Gastroesophageal sphincter (tissue), 3 donors: ENCODE results near the gene TRAPPC3L.

Experiments
- EP300 ChIP-seq: sonication (generic); formaldehyde crosslinking; IDR thresholded peaks from one replicate; pipeline ENCODE4 v1.6.1; 2017; ENCODE audit warnings: antibody characterized with exemption, mild to moderate bottlenecking
- POLR2A ChIP-seq, 2 donors: fragments of 450-650 bp; IDR thresholded peaks; one replicate each; pipeline ENCODE4 v1.6.1; 2017; ENCODE audit warnings: antibody characterized with exemption in 2 of 2, mild to moderate bottlenecking in 2 of 2, moderate library complexity in 1 of 2
- POLR2AphosphoS5 ChIP-seq: sonication (generic); formaldehyde crosslinking; IDR thresholded peaks from one replicate; pipeline ENCODE4 v1.6.1; 2017; ENCODE audit warnings: antibody characterized with exemption
- TF ChIP-seq, protein P1 (sequence below), 4 experiments: fragments of 200-600 bp in 2 of 4; fragments of 450-650 bp in 2 of 4; sonication (generic) in 1 of 4; IDR thresholded peaks; one replicate each; pipeline ENCODE4 v1.5.1; 2017 to 2019; ENCODE audit warnings: antibody characterized with exemption in 4 of 4, mild to moderate bottlenecking in 2 of 4, moderate library complexity in 2 of 4

DNA sequence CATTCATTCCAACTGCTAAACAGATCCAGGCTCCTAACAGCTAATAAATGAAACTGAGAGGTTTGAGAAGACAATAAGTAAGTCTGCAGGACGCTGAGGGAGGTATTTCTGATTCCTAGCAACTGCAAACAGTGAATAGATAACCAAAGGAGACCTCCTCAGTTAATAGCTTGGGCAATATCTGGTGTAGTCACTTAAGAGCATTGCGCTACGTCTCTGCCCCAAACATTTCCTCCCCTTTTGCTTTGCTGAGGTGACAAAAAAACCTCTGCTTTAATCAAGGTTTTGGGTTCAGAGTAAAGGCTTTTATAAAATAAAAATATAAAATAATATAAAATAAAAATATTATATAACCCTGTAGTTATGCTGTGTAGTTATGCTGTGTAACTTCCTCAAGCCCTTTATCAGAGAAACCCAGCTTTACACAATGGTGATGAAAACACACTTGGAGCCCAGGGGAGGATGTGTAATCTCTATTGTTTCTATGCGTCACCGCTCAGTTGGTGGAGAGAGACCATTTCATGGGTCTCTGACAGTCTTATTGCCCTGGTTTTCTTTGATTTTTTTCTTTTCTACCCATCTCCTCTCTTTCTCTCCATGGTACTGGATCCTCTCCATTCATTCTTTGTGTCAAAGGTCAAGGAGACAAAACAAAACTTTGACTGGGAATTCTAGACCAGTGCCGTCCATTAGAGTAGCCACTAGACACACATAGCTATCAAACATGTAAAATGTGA, 53.0 kb downstream of the TRAPPC3L start:
- TF ChIP-seq, protein P1, sequence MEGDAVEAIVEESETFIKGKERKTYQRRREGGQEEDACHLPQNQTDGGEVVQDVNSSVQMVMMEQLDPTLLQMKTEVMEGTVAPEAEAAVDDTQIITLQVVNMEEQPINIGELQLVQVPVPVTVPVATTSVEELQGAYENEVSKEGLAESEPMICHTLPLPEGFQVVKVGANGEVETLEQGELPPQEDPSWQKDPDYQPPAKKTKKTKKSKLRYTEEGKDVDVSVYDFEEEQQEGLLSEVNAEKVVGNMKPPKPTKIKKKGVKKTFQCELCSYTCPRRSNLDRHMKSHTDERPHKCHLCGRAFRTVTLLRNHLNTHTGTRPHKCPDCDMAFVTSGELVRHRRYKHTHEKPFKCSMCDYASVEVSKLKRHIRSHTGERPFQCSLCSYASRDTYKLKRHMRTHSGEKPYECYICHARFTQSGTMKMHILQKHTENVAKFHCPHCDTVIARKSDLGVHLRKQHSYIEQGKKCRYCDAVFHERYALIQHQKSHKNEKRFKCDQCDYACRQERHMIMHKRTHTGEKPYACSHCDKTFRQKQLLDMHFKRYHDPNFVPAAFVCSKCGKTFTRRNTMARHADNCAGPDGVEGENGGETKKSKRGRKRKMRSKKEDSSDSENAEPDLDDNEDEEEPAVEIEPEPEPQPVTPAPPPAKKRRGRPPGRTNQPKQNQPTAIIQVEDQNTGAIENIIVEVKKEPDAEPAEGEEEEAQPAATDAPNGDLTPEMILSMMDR (IDR thresholded peaks at IDR 0.05), result no peak
- TF ChIP-seq POLR2AphosphoS5 (no peak), POLR2A (IDR thresholded peaks at IDR 0.05) (no peak), EP300 (no peak)
